Naive B cell (primary cell): ENCODE results near the gene CSTPP1. TPM values are rescaled to one million over a fixed set of nuclear protein-coding genes. Genes with fewer than 3 reads are reported as not detected.
"Not testable (repeated sequence)": the region's sequence is repeated elsewhere in the genome, so short reads cannot be mapped to it uniquely, and the experiment has no call there.

ENCODE experiments used
- ATAC-seq, 2 donors: fragments of 150-1000 bp; cut with Tn5 transposase; 2 replicates each; pipeline ENCODE4 v1.10.0; 2021; ENCODE audit warnings: low read depth in 2 of 2, mild to moderate bottlenecking in 2 of 2, moderate library complexity in 2 of 2
- DNase-seq: peaks from one replicate; pipeline ENCODE4 v3.0.0; 2022
- H3K27ac Mint-ChIP-seq, 6 donors: one replicate each; pipeline ENCODE4 v1.8.0; 2020 to 2022; ENCODE audit warnings: mild to moderate bottlenecking in 6 of 6, mixed read lengths in 6 of 6, moderate library complexity in 5 of 6, inconsistent platforms in 2 of 6
- H3K27me3 Mint-ChIP-seq, 3 donors: one replicate each; pipeline ENCODE4 v1.8.0; 2021 to 2022; ENCODE audit warnings: mixed read lengths in 3 of 3, mild to moderate bottlenecking in 1 of 3
- H3K36me3 Mint-ChIP-seq, 2 donors: one replicate each; pipeline ENCODE4 v1.8.0; 2020 to 2022; ENCODE audit warnings: mixed read lengths in 2 of 2, inconsistent platforms in 1 of 2, mild to moderate bottlenecking in 1 of 2
- H3K4me1 Mint-ChIP-seq, 3 donors: one replicate each; pipeline ENCODE4 v1.8.0; 2020 to 2022; ENCODE audit warnings: mixed read lengths in 3 of 3, inconsistent platforms in 1 of 3, mild to moderate bottlenecking in 1 of 3, moderate library complexity in 1 of 3
- H3K4me3 Mint-ChIP-seq, 8 donors: one replicate each; pipeline ENCODE4 v1.8.0; 2020 to 2022; ENCODE audit warnings: mild to moderate bottlenecking in 8 of 8, mixed read lengths in 8 of 8, moderate library complexity in 8 of 8, inconsistent platforms in 2 of 8
- H3K9me3 Mint-ChIP-seq, 7 donors: one replicate each; pipeline ENCODE4 v1.8.0; 2020 to 2022; ENCODE audit warnings: mixed read lengths in 7 of 7, mild to moderate bottlenecking in 5 of 7, inconsistent platforms in 2 of 7, moderate library complexity in 1 of 7
- polyA plus RNA-seq, 6 donors: library from polyadenylated mRNA; unstranded; fragments of 300-500 nt; fragmentation: Illumina TruSeq; gene quantifications; one replicate each; pipeline ENCODE4 v1.2.3, GENCODE V29; 2021; ENCODE audit warnings: low read depth in 6 of 6

Gene CSTPP1
- polyA plus RNA-seq, 6 donors from 2014 or later, result 16.8 to 34.9 (median 18.7) TPM

- H3K4me1 Mint-ChIP-seq, result peaks cover 23 to 32% (median 30%) of the 10 kb centered on the region in 3 donors
- peak; percentile 15 for DNase-seq
- H3K4me3 Mint-ChIP-seq, result peak overlapping the region; percentile 66 to 92 (median 86)
- no peaks in the 10 kb centered on the region for H3K9me3 Mint-ChIP-seq
- H3K27ac Mint-ChIP-seq, result peak overlapping the region in 1 of 6 donors; percentile 12
- peaks cover 58 to 74% (median 66%) of the 10 kb centered on the region in 3 donors for H3K27me3 Mint-ChIP-seq
- peaks cover 0 to 11% of the 10 kb centered on the region in 2 donors for H3K36me3 Mint-ChIP-seq
- ATAC-seq, result peak; percentile 4 to 8
Observed at GRCh38 chr11:46917109-46917761, 19.3 kb upstream of the CSTPP1 start.

DNA sequence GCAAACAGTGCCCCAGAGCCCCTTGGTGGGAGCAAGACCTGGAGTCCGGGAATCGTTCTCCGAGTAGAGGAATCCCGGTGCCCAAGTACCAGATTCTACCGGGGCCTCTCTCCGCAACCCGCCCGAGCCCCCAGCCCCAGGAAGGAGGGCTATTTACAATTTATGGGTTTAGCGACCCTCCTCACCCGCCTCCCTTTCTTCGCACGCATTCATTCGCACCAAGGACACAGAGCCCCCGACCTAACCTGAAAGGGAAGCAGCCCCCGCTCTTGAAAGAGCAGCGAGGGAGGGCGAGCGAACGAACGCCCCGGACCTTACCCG, 18.8 kb upstream of the CSTPP1 start:
- Mint-ChIP-seq H3K4me1 (peaks cover 23 to 32% (median 30%) of the 10 kb centered on the region in 3 donors), H3K9me3 (no peaks in the 10 kb centered on the region), H3K4me3 (peak overlapping the region; percentile 66 to 92 (median 86)), H3K27me3 (peaks cover 58 to 69% (median 63%) of the 10 kb centered on the region in 3 donors), H3K36me3 (peaks cover 0 to 11% of the 10 kb centered on the region in 2 donors), H3K27ac (no peak overlapping the region)
- ATAC-seq (no peak), DNase-seq (no peak)

DNA sequence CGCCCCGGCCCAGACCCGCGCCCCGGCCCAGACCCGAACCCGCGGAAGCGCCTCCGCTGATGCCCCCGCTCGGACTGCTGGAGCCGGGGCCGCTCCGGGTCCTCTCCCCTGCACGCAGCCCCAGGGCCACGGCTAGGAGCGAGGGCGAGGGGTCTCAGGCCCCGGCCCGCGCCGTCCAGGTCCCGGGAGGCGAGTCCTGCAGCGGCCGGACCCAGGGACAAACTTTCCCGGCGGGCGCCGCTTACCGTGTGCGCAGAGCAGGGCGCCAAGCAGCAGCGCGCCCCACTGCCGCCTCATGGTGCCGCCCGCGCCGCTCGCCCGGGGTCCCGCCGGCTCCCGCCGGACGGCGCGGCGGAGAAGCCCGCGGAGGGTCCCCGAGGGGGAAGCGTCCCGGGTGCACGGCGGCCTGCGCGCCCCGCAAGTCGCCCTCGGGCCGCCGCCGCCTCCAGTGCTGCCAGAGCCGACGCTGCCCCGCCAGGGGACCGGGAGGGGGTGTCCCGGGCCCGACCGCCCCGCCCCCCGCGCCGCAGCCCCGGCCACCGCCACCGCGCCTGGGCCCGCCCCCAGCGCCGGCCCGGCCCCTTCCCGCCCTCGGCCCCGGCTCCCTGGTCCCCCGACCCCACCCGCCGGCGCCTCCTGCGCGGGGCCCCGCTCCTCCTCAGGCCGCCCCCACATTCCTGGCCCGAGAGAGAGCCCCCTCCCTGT, 18.3 kb upstream of the CSTPP1 start, which contains the start of gene LRP4:
Gene LRP4, minus strand, starts transcription at position 468 of the 705 bp plus-strand sequence. Its CDS starts 171 bp downstream, at position 297.
- H3K4me3 Mint-ChIP-seq, result peak within 1 kb of the TSS; percentile 83 to 95 (median 91)

GRCh38 chr11:46918788-46919513, 17.6 kb upstream of the CSTPP1 start:
- DNase-seq, result peak; percentile 4
- Mint-ChIP-seq H3K4me1 (peaks cover 23 to 32% (median 30%) of the 10 kb centered on the region in 3 donors), H3K36me3 (peaks cover 0 to 11% of the 10 kb centered on the region in 2 donors), H3K27me3 (peaks cover 48 to 57% (median 50%) of the 10 kb centered on the region in 3 donors), H3K9me3 (no peaks in the 10 kb centered on the region), H3K4me3 (peak overlapping the region; percentile 78 to 95 (median 87)), H3K27ac (peak overlapping the region in 4 of 6 donors; percentile 20 to 80 (median 40))
- no peak for ATAC-seq

More for the DNA sequence above, 18.3 kb upstream of the CSTPP1 start, which contains the start of gene LRP4:
- Mint-ChIP-seq H3K36me3 (peaks cover 0 to 11% of the 10 kb centered on the region in 2 donors), H3K27me3 (peaks cover 55 to 64% (median 57%) of the 10 kb centered on the region in 3 donors), H3K4me1 (peaks cover 23 to 32% (median 30%) of the 10 kb centered on the region in 3 donors), H3K9me3 (no peaks in the 10 kb centered on the region), H3K27ac (peak within 1 kb of the TSS in 4 of 6 donors; percentile 20 to 80 (median 40))
- DNase-seq, result peak; percentile 48
- ATAC-seq, result peak; percentile 64 to 70

DNA sequence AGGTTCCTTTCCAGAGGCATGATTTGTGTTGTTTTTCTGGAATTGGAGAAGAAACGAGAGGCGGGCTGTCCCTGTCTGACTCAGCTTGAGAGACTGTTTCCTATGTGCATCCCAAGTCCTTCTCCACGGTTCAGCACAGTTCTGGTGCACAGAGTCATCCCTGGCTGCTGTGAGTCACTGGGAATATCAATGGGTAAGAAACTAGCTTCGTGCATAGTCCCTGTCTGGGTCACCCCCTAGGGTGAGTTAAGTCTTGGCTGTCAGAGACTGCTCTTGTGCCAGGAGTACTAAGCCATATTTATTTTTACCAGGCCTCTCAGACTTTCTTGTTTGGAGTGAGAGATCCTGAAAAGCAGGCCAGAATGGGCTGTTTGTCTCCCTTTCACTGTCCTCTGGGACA, 15.8 kb upstream of the CSTPP1 start:
- Mint-ChIP-seq H3K4me3 (no peak overlapping the region), H3K4me1 (peaks cover 23 to 32% (median 30%) of the 10 kb centered on the region in 3 donors), H3K27me3 (peaks cover 32 to 48% (median 42%) of the 10 kb centered on the region in 3 donors), H3K9me3 (no peaks in the 10 kb centered on the region), H3K27ac (no peak overlapping the region), H3K36me3 (peaks cover 0 to 11% of the 10 kb centered on the region in 2 donors)
- DNase-seq (no peak), ATAC-seq (no peak)

DNA sequence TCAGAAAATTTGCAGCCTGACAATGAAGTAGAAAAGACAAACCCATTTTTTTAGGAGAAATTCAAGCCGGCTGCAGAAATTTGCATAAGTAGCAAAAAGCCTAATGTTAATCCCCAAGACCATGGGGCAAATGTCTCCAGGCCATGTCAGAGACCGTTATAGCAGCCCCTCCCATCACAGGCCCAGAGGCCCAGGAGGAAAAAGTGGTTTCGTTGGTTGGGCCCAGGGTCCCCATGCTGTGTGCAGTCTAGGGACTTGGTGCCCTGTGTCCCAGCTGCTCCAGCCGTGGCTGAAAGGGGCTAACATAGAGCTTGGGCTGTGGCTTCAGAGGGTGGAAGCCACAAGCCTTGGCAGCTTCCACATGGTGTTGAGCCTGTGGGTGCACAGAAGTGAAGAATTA, 8.6 kb upstream of the CSTPP1 start:
- not testable (repeated sequence) for H3K36me3 Mint-ChIP-seq, H3K27ac Mint-ChIP-seq

GRCh38 chr11:46928701-46929100, 7.9 kb upstream of the CSTPP1 start:
- Mint-ChIP-seq H3K27me3 (peaks cover 18 to 39% (median 38%) of the 10 kb centered on the region in 3 donors), H3K27ac (peak overlapping the region in 1 of 6 donors; percentile 43)
- DNase-seq, H3K9me3 Mint-ChIP-seq, H3K4me1 Mint-ChIP-seq, H3K4me3 Mint-ChIP-seq, H3K36me3 Mint-ChIP-seq, ATAC-seq: not testable (repeated sequence)

More for the DNA sequence above, 8.6 kb upstream of the CSTPP1 start:
- H3K4me3 Mint-ChIP-seq, ATAC-seq, DNase-seq, H3K9me3 Mint-ChIP-seq, H3K4me1 Mint-ChIP-seq: not testable (repeated sequence)
- H3K27me3 Mint-ChIP-seq, result peaks cover 13 to 39% (median 30%) of the 10 kb centered on the region in 3 donors

DNA sequence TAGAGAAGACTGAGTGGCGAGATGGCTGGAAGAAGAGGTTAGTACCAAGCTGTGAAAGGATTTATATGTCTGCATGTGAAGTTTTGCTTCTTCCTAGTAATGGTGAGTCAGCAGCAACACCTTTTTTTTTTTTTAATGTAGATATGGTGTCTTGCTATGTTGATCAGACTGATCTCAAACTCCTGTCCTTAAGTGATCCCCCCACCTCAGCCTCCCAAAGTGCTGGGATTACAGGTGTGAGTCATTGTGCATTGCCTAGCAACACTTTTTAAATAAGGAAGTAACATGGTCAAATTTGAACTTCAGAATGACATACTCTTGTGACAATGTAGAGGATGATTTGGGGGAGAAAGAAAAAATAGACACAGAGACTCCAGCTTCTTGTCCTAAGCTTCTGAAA, 6.5 kb upstream of the CSTPP1 start:
- peaks cover 0 to 5% (median 0%) of the 10 kb centered on the region in 7 donors for H3K9me3 Mint-ChIP-seq
- peaks cover 21 to 38% (median 35%) of the 10 kb centered on the region in 3 donors for H3K27me3 Mint-ChIP-seq
- no peaks in the 10 kb centered on the region for H3K4me1 Mint-ChIP-seq
- ATAC-seq (no peak), DNase-seq (no peak)
- H3K4me3 Mint-ChIP-seq, result no peak overlapping the region
- H3K36me3 Mint-ChIP-seq, result no peaks in the 10 kb centered on the region
- H3K27ac Mint-ChIP-seq, result no peak overlapping the region

DNA sequence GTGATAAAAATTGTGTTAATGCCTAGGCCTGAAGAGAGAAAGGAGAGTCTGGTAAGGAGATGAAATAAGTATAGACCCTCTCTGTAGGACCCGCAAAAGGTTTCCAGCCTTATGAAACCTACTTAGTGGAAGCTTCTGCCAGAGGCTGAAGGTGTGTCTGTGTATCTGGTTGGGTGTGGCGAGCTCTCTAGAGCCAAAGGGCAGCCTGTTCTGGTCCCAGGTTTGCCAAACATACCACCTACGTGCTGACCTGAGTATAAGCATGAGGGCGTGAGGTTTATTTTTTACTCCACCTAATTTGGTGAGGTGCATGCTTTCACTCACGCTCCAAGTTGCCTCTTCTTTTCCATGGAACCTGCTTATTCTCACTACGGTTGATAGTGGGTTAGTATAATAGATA, 5.6 kb downstream of the CSTPP1 start:
- no peak for ATAC-seq
- H3K4me1 Mint-ChIP-seq, result peaks cover 8 to 13% (median 13%) of the 10 kb centered on the region in 3 donors

DNA sequence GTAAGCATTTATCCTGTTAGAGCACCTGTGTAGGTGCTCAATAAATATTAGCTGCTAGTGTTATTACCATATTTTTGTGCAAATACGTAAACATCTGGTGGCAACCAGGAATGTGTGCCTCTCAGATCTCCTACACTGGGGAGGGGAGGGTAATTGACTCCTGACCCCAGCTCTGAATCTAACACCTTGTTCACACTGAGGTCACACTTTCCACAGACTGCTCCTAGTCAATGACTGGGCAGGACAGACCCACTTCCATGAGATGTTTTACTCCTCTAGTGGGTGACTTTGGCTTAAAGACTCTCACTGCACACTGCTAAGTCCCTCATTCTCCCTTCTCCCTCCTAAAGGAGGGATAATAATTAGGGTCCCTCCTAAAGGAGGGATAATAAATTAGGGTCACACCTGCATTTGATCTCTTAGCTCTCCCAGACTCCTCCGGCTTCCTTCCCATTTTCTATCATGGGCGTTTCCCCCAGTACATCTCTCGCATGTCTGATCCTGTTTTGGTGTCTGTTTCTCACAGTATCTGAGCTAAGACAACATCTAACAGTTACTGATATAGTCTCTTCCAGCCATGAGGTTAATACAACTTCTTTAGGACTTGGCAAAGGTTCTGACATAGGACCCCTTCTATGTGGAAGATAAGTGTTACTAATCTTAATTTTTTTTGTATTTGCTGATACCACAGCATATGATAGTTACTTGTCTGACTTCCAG, 8.0 kb downstream of the CSTPP1 start:
- H3K4me3 Mint-ChIP-seq, result no peak overlapping the region
- ATAC-seq, result no peak
- H3K9me3 Mint-ChIP-seq, result no peaks in the 10 kb centered on the region

More for the DNA sequence above, 5.6 kb downstream of the CSTPP1 start:
- no peaks in the 10 kb centered on the region for H3K9me3 Mint-ChIP-seq
- peak overlapping the region in 1 of 8 donors; percentile 33 for H3K4me3 Mint-ChIP-seq
- no peaks in the 10 kb centered on the region for H3K36me3 Mint-ChIP-seq
- H3K27ac Mint-ChIP-seq, result peak overlapping the region in 1 of 6 donors; percentile 75
- H3K27me3 Mint-ChIP-seq, result no peaks in the 10 kb centered on the region
- DNase-seq, result no peak

DNA sequence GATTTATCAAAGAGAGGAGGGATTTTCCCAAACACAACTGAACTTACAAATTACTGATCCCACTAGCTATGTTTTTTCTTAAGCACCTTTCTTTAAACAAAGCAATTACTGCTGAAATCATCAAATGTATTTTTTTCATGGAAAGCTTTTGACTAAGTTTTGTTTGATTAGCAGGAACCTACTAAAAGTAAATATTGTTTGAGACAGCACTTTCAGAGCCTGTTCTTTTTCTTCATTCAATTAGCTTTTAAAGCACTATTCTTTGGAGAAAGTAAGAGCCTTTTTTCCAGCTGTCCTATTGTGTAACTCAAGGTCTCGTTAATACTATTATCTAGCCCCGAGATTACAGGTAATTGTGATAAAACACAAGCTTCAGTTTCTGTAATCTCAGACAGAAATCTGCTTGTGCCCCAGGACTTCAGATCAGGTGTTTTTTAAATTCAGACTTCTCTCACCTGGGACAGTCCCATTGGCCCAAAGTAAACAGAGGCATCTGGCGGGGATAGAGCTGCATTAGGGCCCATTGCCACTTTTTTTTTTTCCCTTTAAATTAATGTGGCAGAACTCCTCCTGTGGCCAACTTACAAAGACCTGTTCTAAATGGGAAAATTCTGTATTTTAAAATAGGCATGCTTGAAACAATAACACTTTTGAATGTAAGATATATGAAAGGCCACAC, 11.0 kb downstream of the CSTPP1 start:
- no peak overlapping the region for H3K4me3 Mint-ChIP-seq
- H3K27ac Mint-ChIP-seq, result no peak overlapping the region
- no peaks in the 10 kb centered on the region for H3K36me3 Mint-ChIP-seq
- ATAC-seq (no peak), DNase-seq (no peak)
- no peaks in the 10 kb centered on the region for H3K27me3 Mint-ChIP-seq
- H3K4me1 Mint-ChIP-seq, result peaks cover 6 to 8% (median 6%) of the 10 kb centered on the region in 3 donors
- H3K9me3 Mint-ChIP-seq, result no peaks in the 10 kb centered on the region

More for the DNA sequence above, 8.0 kb downstream of the CSTPP1 start:
- no peaks in the 10 kb centered on the region for H3K27me3 Mint-ChIP-seq
- DNase-seq, result no peak
- peak overlapping the region in 2 of 6 donors; percentile 53 to 73 for H3K27ac Mint-ChIP-seq
- H3K4me1 Mint-ChIP-seq, result peaks cover 8 to 12% (median 11%) of the 10 kb centered on the region in 3 donors
- no peaks in the 10 kb centered on the region for H3K36me3 Mint-ChIP-seq

- Mint-ChIP-seq H3K9me3 (no peaks in the 10 kb centered on the region), H3K36me3 (no peaks in the 10 kb centered on the region), H3K27me3 (no peaks in the 10 kb centered on the region), H3K27ac (no peak overlapping the region), H3K4me1 (peaks cover 5% of the 10 kb centered on the region in 3 donors), H3K4me3 (no peak overlapping the region)
- ATAC-seq, result no peak
- DNase-seq, result no peak
Observed at GRCh38 chr11:46948378-46949131, 12.0 kb downstream of the CSTPP1 start.
